HG03066 (cell line): Measurements from ENCODE around the gene KAT6B.

ENCODE experiments used
- ATAC-seq: cut with Tn5 transposase; IDR thresholded peaks from one replicate; pipeline ENCODE4 v1.9.1; 2021; ENCODE audit warnings: low read depth; ENCODE audit not compliant: unreplicated experiment

The KAT6B gene

DNA sequence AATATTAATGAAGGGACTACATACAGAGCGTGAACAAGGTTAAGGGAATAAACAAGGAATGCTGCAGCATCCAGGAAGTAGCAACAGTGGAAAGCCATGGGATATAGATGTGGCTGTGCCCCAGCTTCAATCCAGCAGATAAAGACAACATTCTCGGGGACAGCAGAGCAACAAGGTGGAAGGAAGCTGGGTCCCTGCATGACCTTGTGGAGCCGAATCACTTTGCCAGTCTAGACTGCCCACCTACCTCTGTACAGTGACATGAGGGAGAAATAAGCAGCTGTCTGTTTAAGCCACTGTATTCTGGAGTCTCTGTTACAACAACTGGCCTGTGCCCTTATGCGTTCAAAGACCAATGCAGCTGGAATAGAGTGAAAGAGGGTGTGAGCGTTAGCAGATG, 255.0 kb downstream of the KAT6B start:
- ATAC-seq = no peak
